ENCODE data around the gene HAO1. TPM values are rescaled to one million over a fixed set of nuclear protein-coding genes. Genes with fewer than 3 reads are reported as not detected.

The HAO1 gene
- total RNA-seq, 1 experiment from 2014 or later = not detected

DNA sequence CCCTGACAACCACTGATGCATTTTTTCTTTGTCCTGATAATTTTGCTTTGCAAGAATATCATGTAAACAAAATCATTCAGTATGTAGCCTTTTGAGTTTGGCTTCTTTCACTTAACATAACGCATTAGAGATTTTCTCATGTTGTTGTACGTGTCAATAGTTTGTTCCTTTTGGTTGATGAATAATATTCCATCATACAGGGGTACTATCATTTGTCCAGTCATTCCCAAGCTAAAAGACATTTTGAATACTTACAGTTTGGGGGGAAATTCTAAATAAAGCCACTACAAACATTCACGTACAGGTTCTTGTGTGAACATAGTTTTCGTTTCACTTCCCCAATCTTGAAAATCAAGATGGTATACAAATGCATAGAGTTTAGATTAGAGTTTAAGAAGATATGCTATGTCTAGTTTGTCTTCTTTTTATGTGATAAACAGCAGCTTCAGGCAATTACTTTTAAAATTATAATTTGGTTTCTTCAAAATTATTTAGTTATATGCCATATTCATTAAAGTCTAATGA is 5.2 kb downstream of the HAO1 start:
- CTCF ChIA-PET = no interaction called here
- H4K20me1 ChIP-seq (ENCODE audit: insufficient read depth) = no peaks in the 10 kb centered on the region
- DNase-seq = no peak
- no peaks in the 10 kb centered on the region for H3K36me3 ChIP-seq (ENCODE audit: low read depth)
- no peak overlapping the region for H2AFZ ChIP-seq
- no peaks in the 10 kb centered on the region for H3K79me2 ChIP-seq (ENCODE audit: low read depth)
- no peaks in the 10 kb centered on the region for H3K9me2 ChIP-seq (ENCODE audit: insufficient read depth)
- no peak overlapping the region for H3K4me3 ChIP-seq
- H3F3A ChIP-seq (ENCODE audit: insufficient read depth, low read depth) = no peaks in the 10 kb centered on the region
- H3K27ac ChIP-seq = no peak overlapping the region
- no peak for TF ChIP-seq EZH2 (IDR thresholded peaks at IDR 0.05; ENCODE audit: low read depth)
- TF ChIP-seq, protein P1, sequence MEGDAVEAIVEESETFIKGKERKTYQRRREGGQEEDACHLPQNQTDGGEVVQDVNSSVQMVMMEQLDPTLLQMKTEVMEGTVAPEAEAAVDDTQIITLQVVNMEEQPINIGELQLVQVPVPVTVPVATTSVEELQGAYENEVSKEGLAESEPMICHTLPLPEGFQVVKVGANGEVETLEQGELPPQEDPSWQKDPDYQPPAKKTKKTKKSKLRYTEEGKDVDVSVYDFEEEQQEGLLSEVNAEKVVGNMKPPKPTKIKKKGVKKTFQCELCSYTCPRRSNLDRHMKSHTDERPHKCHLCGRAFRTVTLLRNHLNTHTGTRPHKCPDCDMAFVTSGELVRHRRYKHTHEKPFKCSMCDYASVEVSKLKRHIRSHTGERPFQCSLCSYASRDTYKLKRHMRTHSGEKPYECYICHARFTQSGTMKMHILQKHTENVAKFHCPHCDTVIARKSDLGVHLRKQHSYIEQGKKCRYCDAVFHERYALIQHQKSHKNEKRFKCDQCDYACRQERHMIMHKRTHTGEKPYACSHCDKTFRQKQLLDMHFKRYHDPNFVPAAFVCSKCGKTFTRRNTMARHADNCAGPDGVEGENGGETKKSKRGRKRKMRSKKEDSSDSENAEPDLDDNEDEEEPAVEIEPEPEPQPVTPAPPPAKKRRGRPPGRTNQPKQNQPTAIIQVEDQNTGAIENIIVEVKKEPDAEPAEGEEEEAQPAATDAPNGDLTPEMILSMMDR (conservative IDR thresholded peaks at IDR 0.05) = no peak
- no TSS peak for BruUV-seq (replicated peaks)
- no peak overlapping the region for H3K4me2 ChIP-seq
- H3K4me1 ChIP-seq (replicated peaks; ENCODE audit: insufficient read depth) = no peaks in the 10 kb centered on the region
- no peaks in the 10 kb centered on the region; the same call in 1 of the 2 replicates for H3K27me3 ChIP-seq (ENCODE audit: insufficient read depth, low read depth)
- H3K9me3 ChIP-seq (ENCODE audit: insufficient read depth, low read depth) = no peaks in the 10 kb centered on the region
- POLR2A ChIA-PET (ENCODE audit: unreplicated experiment) = no interaction called here
- intact Hi-C loops (cut with micrococcal nuclease; ENCODE audit: unreplicated experiment) = loop anchor here (5.0 to 10.0 kb wide), 2 partner anchors 370 to 457 kb away; no protein-coding TSS in a partner anchor

GRCh38 chr20:7933346-7933745 is 6.9 kb downstream of the HAO1 start:
- no TSS peak for BruUV-seq (replicated peaks)
- no peak for DNase-seq
- no peaks in the 10 kb centered on the region for H3K9me2 ChIP-seq (ENCODE audit: insufficient read depth)
- TF ChIP-seq EZH2 (IDR thresholded peaks at IDR 0.05; ENCODE audit: low read depth) = no peak
- TF ChIP-seq, protein P1 (conservative IDR thresholded peaks at IDR 0.05) = no peak
- no peaks in the 10 kb centered on the region for H3K79me2 ChIP-seq (ENCODE audit: low read depth)
- H3K27ac ChIP-seq = no peak overlapping the region
- no peaks in the 10 kb centered on the region for H3F3A ChIP-seq (ENCODE audit: insufficient read depth, low read depth)
- H4K20me1 ChIP-seq (ENCODE audit: insufficient read depth) = no peaks in the 10 kb centered on the region
- H3K27me3 ChIP-seq (ENCODE audit: insufficient read depth, low read depth) = no peaks in the 10 kb centered on the region
- intact Hi-C loops (cut with micrococcal nuclease; ENCODE audit: unreplicated experiment) = loop anchor here (10.0 kb wide), 1 partner anchor 371 kb away; no protein-coding TSS in a partner anchor
- CTCF ChIA-PET = no interaction called here
- no peak overlapping the region for H3K4me2 ChIP-seq
- POLR2A ChIA-PET (ENCODE audit: unreplicated experiment) = no interaction called here
- H3K36me3 ChIP-seq (ENCODE audit: low read depth) = no peaks in the 10 kb centered on the region
- no peak overlapping the region for H2AFZ ChIP-seq
- no peaks in the 10 kb centered on the region for H3K9me3 ChIP-seq (ENCODE audit: insufficient read depth, low read depth)
- H3K4me3 ChIP-seq = no peak overlapping the region
- no peaks in the 10 kb centered on the region for H3K4me1 ChIP-seq (replicated peaks; ENCODE audit: insufficient read depth)

- Histone ChIP-seq H3K27me3 (ENCODE audit: insufficient read depth, low read depth) (no peaks in the 10 kb centered on the region), H3K36me3 (ENCODE audit: low read depth) (no peaks in the 10 kb centered on the region), H3K9me3 (ENCODE audit: insufficient read depth, low read depth) (no peaks in the 10 kb centered on the region), H3K4me3 (no peak overlapping the region), H3K4me2 (no peak overlapping the region), H4K20me1 (ENCODE audit: insufficient read depth) (no peaks in the 10 kb centered on the region; the same call in 1 of the 2 replicates), H3K27ac (no peak overlapping the region), H3F3A (ENCODE audit: insufficient read depth, low read depth) (no peaks in the 10 kb centered on the region), H3K9me2 (ENCODE audit: insufficient read depth) (no peaks in the 10 kb centered on the region), H2AFZ (no peak overlapping the region), H3K79me2 (ENCODE audit: low read depth) (no peaks in the 10 kb centered on the region), H3K4me1 (replicated peaks; ENCODE audit: insufficient read depth) (no peaks in the 10 kb centered on the region)
- DNase-seq = no peak
- no TSS peak for BruUV-seq (replicated peaks)
- TF ChIP-seq, protein P1 (conservative IDR thresholded peaks at IDR 0.05) = no peak
- TF ChIP-seq EZH2 (IDR thresholded peaks at IDR 0.05; ENCODE audit: low read depth) = no peak
- intact Hi-C loops (cut with micrococcal nuclease; ENCODE audit: unreplicated experiment) = loop anchor here (10.0 kb wide), 1 partner anchor 374 kb away; no protein-coding TSS in a partner anchor
- ChIA-PET CTCF (no interaction called here), POLR2A (ENCODE audit: unreplicated experiment) (no interaction called here)
These were observed 9.9 kb downstream of the HAO1 start for GRCh38 chr20:7930343-7930742.

All from PC-9 (cell line).